ENCODE measurements around the gene NFATC3.

The NFATC3 gene

DNA sequence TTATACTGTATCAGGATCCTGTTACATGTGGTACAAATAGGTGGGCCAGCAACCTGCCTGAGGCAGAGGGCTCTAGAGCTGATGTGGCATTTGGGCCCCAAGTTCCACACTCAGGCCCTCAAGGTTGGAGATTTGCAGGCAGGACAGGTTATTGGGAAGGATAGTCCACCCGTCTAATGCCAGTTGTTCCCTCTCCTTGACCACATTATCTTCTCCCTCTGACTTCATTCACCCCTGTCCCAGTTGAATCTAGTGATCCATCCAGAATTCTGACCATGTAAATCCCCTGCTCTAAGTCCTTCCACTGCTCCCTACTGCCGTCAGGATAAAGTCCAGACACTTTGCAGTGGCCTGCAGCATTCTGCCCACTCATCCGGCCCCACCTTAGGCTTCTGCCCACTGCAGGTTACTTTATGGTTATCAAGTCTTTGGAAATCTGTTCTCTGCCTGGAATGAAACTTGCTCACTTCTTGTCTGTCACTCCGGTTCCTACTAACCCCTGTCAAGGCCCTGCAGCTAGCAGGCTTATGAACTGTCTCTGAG is 1.9 kb upstream of the NFATC3 start:
- DNase-seq (ENCODE audit: low spot score): no peak
- TF ChIP-seq, protein P1, sequence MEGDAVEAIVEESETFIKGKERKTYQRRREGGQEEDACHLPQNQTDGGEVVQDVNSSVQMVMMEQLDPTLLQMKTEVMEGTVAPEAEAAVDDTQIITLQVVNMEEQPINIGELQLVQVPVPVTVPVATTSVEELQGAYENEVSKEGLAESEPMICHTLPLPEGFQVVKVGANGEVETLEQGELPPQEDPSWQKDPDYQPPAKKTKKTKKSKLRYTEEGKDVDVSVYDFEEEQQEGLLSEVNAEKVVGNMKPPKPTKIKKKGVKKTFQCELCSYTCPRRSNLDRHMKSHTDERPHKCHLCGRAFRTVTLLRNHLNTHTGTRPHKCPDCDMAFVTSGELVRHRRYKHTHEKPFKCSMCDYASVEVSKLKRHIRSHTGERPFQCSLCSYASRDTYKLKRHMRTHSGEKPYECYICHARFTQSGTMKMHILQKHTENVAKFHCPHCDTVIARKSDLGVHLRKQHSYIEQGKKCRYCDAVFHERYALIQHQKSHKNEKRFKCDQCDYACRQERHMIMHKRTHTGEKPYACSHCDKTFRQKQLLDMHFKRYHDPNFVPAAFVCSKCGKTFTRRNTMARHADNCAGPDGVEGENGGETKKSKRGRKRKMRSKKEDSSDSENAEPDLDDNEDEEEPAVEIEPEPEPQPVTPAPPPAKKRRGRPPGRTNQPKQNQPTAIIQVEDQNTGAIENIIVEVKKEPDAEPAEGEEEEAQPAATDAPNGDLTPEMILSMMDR (IDR thresholded peaks at IDR 0.05; ENCODE audit: extremely low read depth, insufficient read depth, missing control alignments): no peak
- in situ Hi-C loops (cut with MboI; ENCODE audit: low pct_unique_long_range_greater_than_20kb, low sequenced_read_pairs, unreplicated experiment): no loop called here

DNA sequence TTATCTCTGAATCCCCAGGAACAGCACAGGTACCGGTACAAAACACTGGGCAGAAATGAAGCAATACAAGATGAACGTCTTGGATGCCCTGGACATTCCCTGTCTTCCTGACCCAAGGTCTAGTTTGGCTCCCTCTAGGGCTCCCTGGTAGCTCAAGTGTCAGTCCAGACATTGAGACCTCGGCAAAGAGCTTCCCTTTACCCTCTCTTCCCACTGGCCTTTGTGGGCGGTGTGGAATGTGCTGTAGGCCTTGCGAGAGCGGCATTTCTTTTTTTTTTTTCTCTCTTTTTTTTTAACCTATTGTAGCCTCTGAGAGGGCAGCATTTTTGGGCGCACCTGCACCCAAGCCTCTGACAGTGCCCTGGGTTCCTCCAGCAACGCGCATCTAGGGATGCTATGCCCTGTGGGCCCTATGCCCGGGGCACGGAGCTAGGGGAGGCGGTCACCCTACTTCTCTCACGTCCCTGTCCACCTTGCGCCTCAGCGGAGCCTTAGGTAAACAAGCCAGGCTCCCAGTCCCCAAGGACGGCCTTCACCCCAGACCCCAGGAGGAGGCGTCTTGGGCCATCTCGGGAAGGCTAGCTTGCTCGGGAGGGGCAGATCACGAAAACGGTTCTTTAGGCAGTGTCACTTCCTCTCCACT is 1.2 kb upstream of the NFATC3 start:
- no peak for DNase-seq (ENCODE audit: low spot score)
- in situ Hi-C loops (cut with MboI; ENCODE audit: low pct_unique_long_range_greater_than_20kb, low sequenced_read_pairs, unreplicated experiment): no loop called here
- TF ChIP-seq, protein P1 (IDR thresholded peaks at IDR 0.05; ENCODE audit: extremely low read depth, insufficient read depth, missing control alignments): no peak

DNA sequence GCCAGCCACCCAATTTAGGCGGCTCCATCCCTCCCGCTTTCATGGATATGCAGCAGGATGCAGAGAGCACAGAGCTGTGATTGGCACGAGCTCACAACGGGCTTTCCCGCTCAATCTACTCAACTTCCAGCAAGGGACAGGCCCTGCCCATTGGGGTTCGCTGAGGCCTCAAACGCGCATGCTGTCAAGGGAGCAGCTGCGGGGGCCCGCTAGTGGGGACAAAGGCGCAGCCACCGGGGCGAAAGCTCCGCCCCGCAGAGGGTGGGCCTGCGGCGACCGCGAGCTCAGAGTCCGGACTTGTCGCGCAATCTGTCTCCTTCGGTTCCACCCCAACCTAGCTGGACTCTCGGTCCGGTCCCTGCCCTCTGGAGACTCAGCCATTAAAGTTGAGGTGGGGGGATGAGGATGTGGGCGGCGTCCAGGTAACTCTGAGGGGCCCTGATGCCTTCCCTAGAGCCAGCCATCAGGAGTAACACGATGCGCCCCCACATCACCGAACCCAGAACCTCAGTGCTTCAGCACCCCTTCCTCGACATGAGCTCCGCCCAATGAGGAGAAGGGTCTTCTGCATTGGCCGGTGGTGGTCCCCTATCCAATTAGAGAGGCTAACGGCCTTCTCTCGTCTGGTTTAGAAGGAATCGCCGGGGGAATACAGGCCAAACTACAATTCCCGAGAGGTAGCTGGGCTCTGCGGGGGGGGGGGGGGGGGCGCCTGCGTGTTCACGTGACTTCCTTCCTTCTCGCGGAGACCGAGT is 489 bp upstream of the NFATC3 start:
- DNase-seq (ENCODE audit: low spot score): peak; percentile 87
- TF ChIP-seq, protein P1 (IDR thresholded peaks at IDR 0.05; ENCODE audit: extremely low read depth, insufficient read depth, missing control alignments): peak; percentile 29
- in situ Hi-C loops (cut with MboI; ENCODE audit: low pct_unique_long_range_greater_than_20kb, low sequenced_read_pairs, unreplicated experiment): no loop called here

DNA sequence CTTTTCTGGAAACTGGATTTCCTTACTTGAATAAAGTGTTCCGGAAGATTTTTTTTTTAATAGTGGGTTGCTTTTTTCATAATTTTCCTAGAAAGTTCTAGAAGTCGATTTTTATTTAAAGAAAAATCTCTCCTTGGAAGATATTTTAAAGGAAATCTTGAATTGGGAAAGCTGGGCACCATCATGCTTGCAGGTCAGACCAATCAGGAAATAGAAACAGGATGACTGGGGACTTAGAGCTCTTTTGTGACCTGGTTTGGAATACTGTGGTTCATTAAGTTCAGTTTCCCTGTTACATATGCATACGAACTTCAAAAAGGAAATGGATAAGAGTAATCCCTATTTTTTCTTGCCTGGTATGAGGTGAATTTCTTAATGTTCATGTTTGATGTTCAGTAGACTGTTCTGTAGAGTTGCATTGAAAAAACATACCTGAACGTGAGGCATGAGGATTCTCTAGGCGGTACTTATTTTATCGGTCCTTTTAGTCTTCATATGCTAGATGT is 1.2 kb downstream of the NFATC3 start:
- in situ Hi-C loops (cut with MboI; ENCODE audit: low pct_unique_long_range_greater_than_20kb, low sequenced_read_pairs, unreplicated experiment): no loop called here

DNA sequence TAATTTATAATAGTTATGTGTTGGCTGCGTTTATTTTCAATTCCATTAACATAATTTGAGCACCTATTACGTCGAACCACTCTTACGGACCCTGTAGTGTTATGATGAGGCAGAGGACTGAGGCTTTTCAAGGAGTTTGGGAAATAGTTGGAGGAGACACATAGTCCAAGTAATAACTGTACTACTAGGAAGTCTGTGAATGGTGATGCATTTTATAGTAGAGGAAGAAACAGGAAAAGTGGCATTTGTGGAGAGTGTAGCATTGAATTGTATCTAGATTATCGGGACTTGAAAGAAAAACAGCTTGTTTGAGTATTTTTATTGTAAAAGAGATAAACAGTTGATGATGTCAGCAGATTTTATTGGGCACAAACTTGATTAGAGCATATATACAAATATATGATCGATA is 1.7 kb downstream of the NFATC3 start:
- DNase-seq (ENCODE audit: low spot score): no peak
- TF ChIP-seq, protein P1 (IDR thresholded peaks at IDR 0.05; ENCODE audit: extremely low read depth, insufficient read depth, missing control alignments): no peak
- in situ Hi-C loops (cut with MboI; ENCODE audit: low pct_unique_long_range_greater_than_20kb, low sequenced_read_pairs, unreplicated experiment): no loop called here

More for the DNA sequence above, 1.2 kb downstream of the NFATC3 start:
- no peak for DNase-seq (ENCODE audit: low spot score)
- TF ChIP-seq, protein P1 (IDR thresholded peaks at IDR 0.05; ENCODE audit: extremely low read depth, insufficient read depth, missing control alignments): no peak

DNA sequence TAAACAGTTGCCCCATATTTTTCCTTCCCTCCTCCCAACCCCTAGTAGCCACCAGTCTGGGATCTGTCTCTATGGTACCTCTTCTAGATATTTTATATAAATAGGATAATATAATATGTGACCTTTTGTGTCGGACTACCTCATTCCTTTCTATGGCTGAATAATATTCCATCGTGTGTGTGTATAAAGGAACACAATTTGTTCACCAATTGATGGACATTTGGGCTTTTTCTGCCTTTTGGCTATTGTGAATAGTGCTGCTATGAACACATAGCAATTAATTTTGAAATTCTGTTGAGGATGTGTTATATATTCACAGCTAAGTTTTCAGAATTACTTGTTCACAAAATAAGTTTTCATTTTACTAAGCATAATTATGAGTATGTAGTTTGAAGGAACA is 2.5 kb downstream of the NFATC3 start:
- in situ Hi-C loops (cut with MboI; ENCODE audit: low pct_unique_long_range_greater_than_20kb, low sequenced_read_pairs, unreplicated experiment): no loop called here
- TF ChIP-seq, protein P1 (IDR thresholded peaks at IDR 0.05; ENCODE audit: extremely low read depth, insufficient read depth, missing control alignments): no peak
- DNase-seq (ENCODE audit: low spot score): no peak
